Fibroblast of lung (primary cell): Measurements from ENCODE around the gene AFTPH.

ENCODE experiments used
- CTCF ChIP-seq, 2 donors: IDR thresholded peaks in 1 of 2; conservative IDR thresholded peaks in 1 of 2; 1 replicate in 1 of 2; 2 replicates in 1 of 2; pipeline ENCODE4 v1.5.1; 2011 to 2012; ENCODE audit warnings: low read length in 2 of 2, control low read depth in 1 of 2, inconsistent platforms in 1 of 2, low read depth in 1 of 2, mild to moderate bottlenecking in 1 of 2
- EZH2 ChIP-seq: IDR thresholded peaks from 2 replicates; pipeline ENCODE4 v1.5.1; 2012; ENCODE audit warnings: low read length, control low read depth, mild to moderate bottlenecking; ENCODE audit errors: missing control alignments

GRCh38 chr2:64538764-64539433 lies 14.8 kb downstream of the AFTPH start:
- TF ChIP-seq EZH2 (no peak), CTCF (conservative IDR thresholded peaks at IDR 0.05 in 1 of 2, IDR thresholded peaks at IDR 0.05 in 1 of 2; ENCODE audit: low read depth in 1 of 2, low read length in 2 of 2) (no peak)
